Hematopoietic multipotent progenitor cell treated with erythropoietin and hydrocortisone succinate and interleukin-3 and kit ligand, for 4 days (in vitro differentiated cells): Measurements from ENCODE around the gene BRAT1.

Source experiments
- DNase-seq: peaks from one replicate; pipeline ENCODE4 v3.0.0-alpha.2; 2015

The BRAT1 gene

GRCh38 chr7:2494191-2495130 lies 60.9 kb downstream of the BRAT1 start:
- DNase-seq, result no peak

GRCh38 chr7:2493205-2494164 lies 61.8 kb downstream of the BRAT1 start:
- no peak for DNase-seq

- DNase-seq, result no peak
Measured at GRCh38 chr7:2492038-2492437, 63.3 kb downstream of the BRAT1 start.

- no peak for DNase-seq
Measured at GRCh38 chr7:2490181-2490651, 65.1 kb downstream of the BRAT1 start.

GRCh38 chr7:2488681-2489080 lies 66.6 kb downstream of the BRAT1 start:
- DNase-seq, result no peak

GRCh38 chr7:2488272-2488645 lies 67.1 kb downstream of the BRAT1 start:
- DNase-seq, result no peak
